ENCODE measurements around the gene INTU.

GRCh38 chr4:127606823-127607222 lies 25.9 kb upstream of the INTU start:
- TF ChIP-seq CTCF (IDR thresholded peaks at IDR 0.05): no peak
- TF ChIP-seq POLR2A (IDR thresholded peaks at IDR 0.05): no peak

Measured in breast epithelium (tissue), 3 donors.